SK-N-SH (cell line): ENCODE results near the gene NAA11. TPM values are rescaled to one million over a fixed set of nuclear protein-coding genes. Genes with fewer than 3 reads are reported as not detected.

Source experiments
- CTCF ChIA-PET: fragments of 300-600, 350-600 bp; formaldehyde crosslinking; extraction: SDS; loops from one replicate; lab custom pipeline; 2021; lab: Yijun Ruan, JAX
- POLR2A ChIA-PET: fragments of 350-600 bp; sonication (Branson Sonifier 250); formaldehyde crosslinking; extraction: SDS; loops from one replicate; lab custom pipeline; 2020; ENCODE audit warnings: antibody characterized with exemption, inconsistent platforms; lab: Yijun Ruan, JAX
- DNase-seq: peaks from one replicate; pipeline ENCODE4 v3.0.0; 2012
- H2AFZ ChIP-seq: fragments of 200-600 bp; sonication (generic); 2 replicates; pipeline ENCODE4 v1.8.1; 2016; ENCODE audit warnings: antibody characterized with exemption, mild to moderate bottlenecking, low read depth
- H3F3A ChIP-seq: fragments of 200-600 bp; sonication (generic); replicated peaks from 2 replicates; pipeline ENCODE3; 2016; ENCODE audit warnings: antibody characterized with exemption, mild to moderate bottlenecking; ENCODE audit not compliant: insufficient read depth
- H3K27ac ChIP-seq, 2 experiments: fragments of 200-500 bp in 1 of 2; fragments of 200-600 bp in 1 of 2; sonication (Bioruptor generic) in 1 of 2; sonication (generic), shearing (Covaris generic) in 1 of 2; 2 replicates each; pipeline versions ENCODE4 v1.5.1 to v1.6.1; 2014 to 2016; ENCODE audit warnings: low read depth in 2 of 2, inconsistent platforms in 1 of 2, low read length in 1 of 2, mild to moderate bottlenecking in 1 of 2, mixed read lengths in 1 of 2
- H3K27me3 ChIP-seq: fragments of 200-600 bp; sonication (generic), shearing (Covaris generic); 2 replicates; pipeline ENCODE4 v1.6.1; 2016; ENCODE audit warnings: mixed run types; ENCODE audit not compliant: insufficient read depth
- H3K36me3 ChIP-seq, 2 experiments: fragments of 200-500 bp in 1 of 2; fragments of 200-600 bp in 1 of 2; sonication (Bioruptor generic) in 1 of 2; sonication (generic) in 1 of 2; replicated peaks in 1 of 2; 2 replicates each; pipeline versions ENCODE3 to v1.5.1; 2014 to 2016; ENCODE audit warnings: low read length in 1 of 2, mild to moderate bottlenecking in 1 of 2; ENCODE audit not compliant: insufficient read depth in 2 of 2, control insufficient read depth in 1 of 2
- H3K4me1 ChIP-seq, 2 experiments: fragments of 200-500 bp in 1 of 2; fragments of 200-600 bp in 1 of 2; sonication (Bioruptor generic) in 1 of 2; sonication (generic), shearing (Covaris generic) in 1 of 2; 2 replicates each; pipeline versions ENCODE4 v1.5.1 to v1.6.1; 2014 to 2016; ENCODE audit warnings: low read depth in 1 of 2, low read length in 1 of 2, mixed run types in 1 of 2; ENCODE audit not compliant: insufficient read depth in 2 of 2, control insufficient read depth in 1 of 2
- H3K4me2 ChIP-seq: fragments of 200-600 bp; sonication (generic), shearing (Covaris generic); 2 replicates; pipeline ENCODE4 v1.6.1; 2017; ENCODE audit warnings: mixed run types
- H3K4me3 ChIP-seq, 2 experiments: fragments of 200-500 bp in 1 of 2; fragments of 200-600 bp in 1 of 2; sonication (Bioruptor generic) in 1 of 2; sonication (generic), shearing (Covaris generic) in 1 of 2; 2 replicates each; pipeline versions ENCODE4 v1.5.1 to v1.8.1; 2014 to 2016; ENCODE audit warnings: low read depth in 2 of 2, inconsistent platforms in 1 of 2, low read length in 1 of 2, mild to moderate bottlenecking in 1 of 2, mixed read lengths in 1 of 2, moderate library complexity in 1 of 2
- H3K79me2 ChIP-seq: fragments of 200-600 bp; sonication (generic); 2 replicates; pipeline ENCODE4 v1.8.1; 2017; ENCODE audit warnings: mild to moderate bottlenecking; ENCODE audit not compliant: insufficient read depth
- H3K9ac ChIP-seq: fragments of 200-600 bp; sonication (generic); 2 replicates; pipeline ENCODE4 v1.6.1; 2017; ENCODE audit warnings: mixed run types
- H3K9me2 ChIP-seq: fragments of 200-600 bp; sonication (generic); 2 replicates; pipeline ENCODE4 v1.6.1; 2017; ENCODE audit warnings: mixed run types
- H3K9me3 ChIP-seq: fragments of 200-600 bp; sonication (generic); 2 replicates; pipeline ENCODE4 v1.6.1; 2017; ENCODE audit warnings: mixed run types, mild to moderate bottlenecking, moderate library complexity
- H4K20me1 ChIP-seq: fragments of 200-600 bp; sonication (generic); 2 replicates; pipeline ENCODE4 v1.6.1; 2017; ENCODE audit warnings: mild to moderate bottlenecking, mixed run types; ENCODE audit not compliant: insufficient read depth
- EP300 ChIP-seq, 2 experiments: IDR thresholded peaks; 2 replicates each; pipeline versions ENCODE4 v1.4.0 to v1.6.1; 2012; ENCODE audit warnings: borderline replicate concordance in 1 of 2, low read depth in 1 of 2, low read length in 1 of 2
- EZH2phosphoT487 ChIP-seq: fragments of 200-600 bp; sonication (generic); IDR thresholded peaks from 2 replicates; pipeline ENCODE4 v1.6.1; 2017; ENCODE audit warnings: low read depth, mixed run types, mild to moderate bottlenecking, antibody characterized with exemption, moderate library complexity, borderline replicate concordance
- GATA2 ChIP-seq: sonication (generic); formaldehyde crosslinking; IDR thresholded peaks from 2 replicates; pipeline ENCODE4 v1.5.0; 2020; ENCODE audit warnings: mild to moderate bottlenecking, missing genetic modification reagents
- JUND ChIP-seq: IDR thresholded peaks from 2 replicates; pipeline ENCODE4 v1.4.0; 2012
- MXI1 ChIP-seq: IDR thresholded peaks from 2 replicates; pipeline ENCODE4 v1.6.1; 2012; ENCODE audit warnings: mild to moderate bottlenecking, low read depth, low read length, improper control_type of control experiment
- NFIC ChIP-seq: IDR thresholded peaks from 2 replicates; pipeline ENCODE4 v1.4.0; 2012; ENCODE audit warnings: borderline replicate concordance
- POLR2AphosphoS5 ChIP-seq: IDR thresholded peaks from 2 replicates; pipeline ENCODE4 v1.6.1; 2012; ENCODE audit warnings: low read depth, low read length
- RXRA ChIP-seq: IDR thresholded peaks from 2 replicates; pipeline ENCODE4 v1.4.0; 2012; ENCODE audit warnings: low read depth, mild to moderate bottlenecking, borderline replicate concordance
- TCF12 ChIP-seq: IDR thresholded peaks from 2 replicates; pipeline ENCODE4 v1.4.0; 2012
- TEAD4 ChIP-seq: IDR thresholded peaks from 2 replicates; pipeline ENCODE4 v1.4.0; 2012; ENCODE audit warnings: mild to moderate bottlenecking, borderline replicate concordance; ENCODE audit not compliant: insufficient read depth
- WGBS: methylation state at CpG from one replicate; pipeline ENCODE4 v1.1.6; 2017; ENCODE audit warnings: low lambda C conversion rate; 5-methylcytosine and 5-hydroxymethylcytosine counted together
- polyA plus RNA-seq, 3 experiments: library from polyadenylated mRNA; depleted of rRNA; stranded (reverse); fragments of >200 nt; gene quantifications; 2 replicates each; pipeline ENCODE4 v1.2.3, GENCODE V29; 2012
- TF ChIP-seq, protein P1 (sequence below): IDR thresholded peaks from 2 replicates; pipeline ENCODE4; 2012
- TF ChIP-seq, protein P2 (sequence below): IDR thresholded peaks from 2 replicates; pipeline ENCODE4 v1.4.0; 2012; ENCODE audit warnings: low read depth, borderline replicate concordance
- TF ChIP-seq, protein P3 (sequence below): fragments of 150-350 bp; IDR thresholded peaks from 2 replicates; pipeline ENCODE4 v1.6.1; 2017; ENCODE audit warnings: antibody characterized with exemption, low read length, low read depth, borderline replicate concordance
- TF ChIP-seq, protein P4 (sequence below): IDR thresholded peaks from 2 replicates; pipeline ENCODE4 v1.6.1; 2012; ENCODE audit warnings: mild to moderate bottlenecking, low read depth, low read length, moderate library complexity
- TF ChIP-seq, protein P5 (sequence below): IDR thresholded peaks from 2 replicates; pipeline ENCODE4 v1.4.0; 2012; ENCODE audit warnings: low read depth
- TF ChIP-seq, protein P6 (sequence below): fragments of 150-350 bp; IDR thresholded peaks from 2 replicates; pipeline ENCODE4 v1.6.1; 2016; ENCODE audit warnings: mild to moderate bottlenecking, low read depth, low read length

Gene NAA11
- polyA plus RNA-seq, 1 of the 3 experiments (the other 2 are of a cell fraction): not detected

DNA sequence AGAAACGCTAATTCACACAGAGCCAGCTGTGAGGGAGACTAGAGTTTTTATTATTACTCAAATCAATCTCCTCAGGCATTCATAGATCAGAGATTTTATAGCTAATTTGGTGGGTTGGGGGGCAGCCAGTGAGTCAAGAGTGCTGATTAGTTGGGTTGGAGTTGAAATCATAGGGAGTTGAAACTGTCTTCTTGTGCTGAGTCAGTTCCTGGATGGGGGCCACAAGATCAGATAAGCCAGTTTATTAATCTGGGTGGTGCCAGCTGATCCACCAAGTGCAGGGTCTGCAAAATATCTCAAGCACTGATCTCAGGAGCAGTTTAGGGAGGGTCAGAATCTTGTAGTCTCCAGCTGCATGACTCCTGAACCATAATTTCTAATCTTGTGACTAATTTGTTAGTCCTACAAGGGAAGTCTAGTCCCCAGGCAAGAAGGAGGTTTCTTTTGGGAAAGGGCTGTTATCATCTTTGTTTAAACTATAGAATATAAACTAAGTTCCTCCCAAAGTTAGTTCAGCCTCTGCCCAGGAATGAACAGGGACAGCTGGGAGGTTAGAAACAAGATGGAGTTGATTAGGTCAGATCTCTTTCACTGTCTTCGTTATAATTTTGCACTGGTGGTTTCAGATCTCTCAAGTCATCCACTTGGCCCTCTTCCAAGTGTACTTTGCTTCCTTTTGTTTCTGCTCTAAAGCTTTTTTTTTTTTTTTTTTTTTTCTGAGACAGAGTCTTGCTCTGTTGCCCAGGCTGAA is 5.4 kb upstream of the NAA11 start:
- Histone ChIP-seq H3K27ac (peak overlapping the region in 1 of 2 experiments; percentile 55; a peak in 2 of 4 replicates), H3K4me3 (no peak overlapping the region), H3F3A (peaks cover 12% of the 10 kb centered on the region), H3K9me2 (no peaks in the 10 kb centered on the region), H3K9me3 (no peaks in the 10 kb centered on the region), H3K27me3 (no peaks in the 10 kb centered on the region), H3K9ac (no peak overlapping the region), H4K20me1 (no peaks in the 10 kb centered on the region), H3K36me3 (no peaks in the 10 kb centered on the region), H3K79me2 (no peaks in the 10 kb centered on the region), H2AFZ (0 out of 2 replicates have a peak overlapping the region, but pooled peaks have one; percentile 18), H3K4me1 (peaks cover 0 to 4% of the 10 kb centered on the region in 2 experiments; a peak in 1 of 4 replicates), H3K4me2 (peak overlapping the region; percentile 19; the same call in 1 of the 2 replicates)
- no peak for DNase-seq
- POLR2A ChIA-PET: no interaction called here
- CTCF ChIA-PET: no interaction called here
- TF ChIP-seq EZH2phosphoT487 (no peak), EP300 (IDR thresholded peaks at IDR 0.05; ENCODE audit: borderline replicate concordance in 1 of 2, low read depth in 1 of 2, low read length in 1 of 2) (no peak), NFIC (peak; percentile 23; the same call in 1 of the 2 replicates), POLR2AphosphoS5 (no peak), TEAD4 (no peak), RXRA (no peak), TCF12 (peak; percentile 31; the same call in 1 of the 2 replicates), MXI1 (no peak), JUND (peak; percentile 24; the same call in 1 of the 2 replicates), GATA2 (no peak)
- TF ChIP-seq, protein P1, sequence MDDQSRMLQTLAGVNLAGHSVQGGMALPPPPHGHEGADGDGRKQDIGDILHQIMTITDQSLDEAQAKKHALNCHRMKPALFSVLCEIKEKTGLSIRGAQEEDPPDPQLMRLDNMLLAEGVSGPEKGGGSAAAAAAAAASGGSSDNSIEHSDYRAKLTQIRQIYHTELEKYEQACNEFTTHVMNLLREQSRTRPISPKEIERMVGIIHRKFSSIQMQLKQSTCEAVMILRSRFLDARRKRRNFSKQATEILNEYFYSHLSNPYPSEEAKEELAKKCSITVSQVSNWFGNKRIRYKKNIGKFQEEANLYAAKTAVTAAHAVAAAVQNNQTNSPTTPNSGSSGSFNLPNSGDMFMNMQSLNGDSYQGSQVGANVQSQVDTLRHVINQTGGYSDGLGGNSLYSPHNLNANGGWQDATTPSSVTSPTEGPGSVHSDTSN: 0 out of 2 replicates have a peak, but pooled peaks have one; percentile 33
- TF ChIP-seq, protein P2, sequence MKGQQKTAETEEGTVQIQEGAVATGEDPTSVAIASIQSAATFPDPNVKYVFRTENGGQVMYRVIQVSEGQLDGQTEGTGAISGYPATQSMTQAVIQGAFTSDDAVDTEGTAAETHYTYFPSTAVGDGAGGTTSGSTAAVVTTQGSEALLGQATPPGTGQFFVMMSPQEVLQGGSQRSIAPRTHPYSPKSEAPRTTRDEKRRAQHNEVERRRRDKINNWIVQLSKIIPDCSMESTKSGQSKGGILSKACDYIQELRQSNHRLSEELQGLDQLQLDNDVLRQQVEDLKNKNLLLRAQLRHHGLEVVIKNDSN: no peak
- TF ChIP-seq, protein P3, sequence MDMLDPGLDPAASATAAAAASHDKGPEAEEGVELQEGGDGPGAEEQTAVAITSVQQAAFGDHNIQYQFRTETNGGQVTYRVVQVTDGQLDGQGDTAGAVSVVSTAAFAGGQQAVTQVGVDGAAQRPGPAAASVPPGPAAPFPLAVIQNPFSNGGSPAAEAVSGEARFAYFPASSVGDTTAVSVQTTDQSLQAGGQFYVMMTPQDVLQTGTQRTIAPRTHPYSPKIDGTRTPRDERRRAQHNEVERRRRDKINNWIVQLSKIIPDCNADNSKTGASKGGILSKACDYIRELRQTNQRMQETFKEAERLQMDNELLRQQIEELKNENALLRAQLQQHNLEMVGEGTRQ: no peak
- TF ChIP-seq, protein P4, sequence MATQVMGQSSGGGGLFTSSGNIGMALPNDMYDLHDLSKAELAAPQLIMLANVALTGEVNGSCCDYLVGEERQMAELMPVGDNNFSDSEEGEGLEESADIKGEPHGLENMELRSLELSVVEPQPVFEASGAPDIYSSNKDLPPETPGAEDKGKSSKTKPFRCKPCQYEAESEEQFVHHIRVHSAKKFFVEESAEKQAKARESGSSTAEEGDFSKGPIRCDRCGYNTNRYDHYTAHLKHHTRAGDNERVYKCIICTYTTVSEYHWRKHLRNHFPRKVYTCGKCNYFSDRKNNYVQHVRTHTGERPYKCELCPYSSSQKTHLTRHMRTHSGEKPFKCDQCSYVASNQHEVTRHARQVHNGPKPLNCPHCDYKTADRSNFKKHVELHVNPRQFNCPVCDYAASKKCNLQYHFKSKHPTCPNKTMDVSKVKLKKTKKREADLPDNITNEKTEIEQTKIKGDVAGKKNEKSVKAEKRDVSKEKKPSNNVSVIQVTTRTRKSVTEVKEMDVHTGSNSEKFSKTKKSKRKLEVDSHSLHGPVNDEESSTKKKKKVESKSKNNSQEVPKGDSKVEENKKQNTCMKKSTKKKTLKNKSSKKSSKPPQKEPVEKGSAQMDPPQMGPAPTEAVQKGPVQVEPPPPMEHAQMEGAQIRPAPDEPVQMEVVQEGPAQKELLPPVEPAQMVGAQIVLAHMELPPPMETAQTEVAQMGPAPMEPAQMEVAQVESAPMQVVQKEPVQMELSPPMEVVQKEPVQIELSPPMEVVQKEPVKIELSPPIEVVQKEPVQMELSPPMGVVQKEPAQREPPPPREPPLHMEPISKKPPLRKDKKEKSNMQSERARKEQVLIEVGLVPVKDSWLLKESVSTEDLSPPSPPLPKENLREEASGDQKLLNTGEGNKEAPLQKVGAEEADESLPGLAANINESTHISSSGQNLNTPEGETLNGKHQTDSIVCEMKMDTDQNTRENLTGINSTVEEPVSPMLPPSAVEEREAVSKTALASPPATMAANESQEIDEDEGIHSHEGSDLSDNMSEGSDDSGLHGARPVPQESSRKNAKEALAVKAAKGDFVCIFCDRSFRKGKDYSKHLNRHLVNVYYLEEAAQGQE: no peak
- TF ChIP-seq, protein P5, sequence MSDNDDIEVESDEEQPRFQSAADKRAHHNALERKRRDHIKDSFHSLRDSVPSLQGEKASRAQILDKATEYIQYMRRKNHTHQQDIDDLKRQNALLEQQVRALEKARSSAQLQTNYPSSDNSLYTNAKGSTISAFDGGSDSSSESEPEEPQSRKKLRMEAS: no peak
- TF ChIP-seq, protein P6, sequence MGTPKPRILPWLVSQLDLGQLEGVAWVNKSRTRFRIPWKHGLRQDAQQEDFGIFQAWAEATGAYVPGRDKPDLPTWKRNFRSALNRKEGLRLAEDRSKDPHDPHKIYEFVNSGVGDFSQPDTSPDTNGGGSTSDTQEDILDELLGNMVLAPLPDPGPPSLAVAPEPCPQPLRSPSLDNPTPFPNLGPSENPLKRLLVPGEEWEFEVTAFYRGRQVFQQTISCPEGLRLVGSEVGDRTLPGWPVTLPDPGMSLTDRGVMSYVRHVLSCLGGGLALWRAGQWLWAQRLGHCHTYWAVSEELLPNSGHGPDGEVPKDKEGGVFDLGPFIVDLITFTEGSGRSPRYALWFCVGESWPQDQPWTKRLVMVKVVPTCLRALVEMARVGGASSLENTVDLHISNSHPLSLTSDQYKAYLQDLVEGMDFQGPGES: no peak
- 9% methylated on average over 2 of the region's 2 CpGs for WGBS
